ENCODE results near the gene PPY.

GRCh38 chr17:43939886-43940285, 2.4 kb downstream of the PPY start:
- TF ChIP-seq CTCF (IDR thresholded peaks at IDR 0.05; ENCODE audit: borderline replicate concordance, extremely low read depth, low read length, poor library complexity, severe bottlenecking), result no peak
- no peak for TF ChIP-seq EZH2 (IDR thresholded peaks at IDR 0.05; ENCODE audit: borderline replicate concordance, low read depth, low read length, severe bottlenecking)
